ENCODE data around the gene GNL1.
"Not testable (repeated sequence)": the region's sequence is repeated elsewhere in the genome, so short reads cannot be mapped to it uniquely, and the experiment has no call there.

The GNL1 gene

GRCh38 chr6:30530014-30530413 lies 26.3 kb downstream of the GNL1 start (continued):
- no peak for TF ChIP-seq ZNF518A (tag by site-specific recombination; conservative IDR thresholded peaks at IDR 0.05; ENCODE audit: low read depth)
- no peak for TF ChIP-seq ZFP41 (tag by site-specific recombination; IDR thresholded peaks at IDR 0.05; ENCODE audit: borderline replicate concordance)
- TF ChIP-seq ZNF26 (tag by site-specific recombination; IDR thresholded peaks at IDR 0.05) = no peak
- TF ChIP-seq ZNF239 (tag by site-specific recombination; IDR thresholded peaks at IDR 0.05) = no peak

- CTCF ChIA-PET = interaction anchor here (0.6 to 6.8 kb wide), 5 partner anchors 14 to 558 kb away, joined by 3 to 125 read pairs (median 5); no protein-coding TSS in a partner anchor
These were observed 26.9 kb downstream of the GNL1 start for GRCh38 chr6:30529349-30529875.

GRCh38 chr6:30526444-30526843 lies 29.8 kb downstream of the GNL1 start:
- H3K27ac ChIP-seq (ENCODE audit: extremely low read depth, low read depth, low read length) = not testable (repeated sequence)
- CTCF ChIA-PET = interaction anchor here (1.1 to 6.8 kb wide), 4 partner anchors 15 to 73 kb away, joined by 3 to 125 read pairs (median 8); no protein-coding TSS in a partner anchor

More at GRCh38 chr6:30529349-30529875, 26.9 kb downstream of the GNL1 start:
- H3K36me3 ChIP-seq (ENCODE audit: control insufficient read depth in 2 of 2, insufficient read depth in 1 of 2, low read length in 2 of 2); H3K4me1 ChIP-seq (ENCODE audit: control insufficient read depth, insufficient read depth, low read length); H3K27ac ChIP-seq (ENCODE audit: extremely low read depth, low read depth, low read length); H3K4me3 ChIP-seq (ENCODE audit: low read depth, low read length); H3K9me3 ChIP-seq (ENCODE audit: control insufficient read depth, insufficient read depth, low read depth, low read length): not testable (repeated sequence)
- POLR2A ChIA-PET = interaction anchor here (0.7 kb wide), 1 partner anchor 42 kb away, joined by 3 read pairs; the partner anchor contains the start of gene ABCF1

GRCh38 chr6:30521952-30522351 lies 34.3 kb downstream of the GNL1 start:
- H3K4me3 ChIP-seq (ENCODE audit: low read depth, low read length); H3K9me3 ChIP-seq (ENCODE audit: control insufficient read depth, insufficient read depth, low read depth, low read length); H3K36me3 ChIP-seq (ENCODE audit: control insufficient read depth in 2 of 2, insufficient read depth in 1 of 2, low read length in 2 of 2); H3K27ac ChIP-seq (ENCODE audit: extremely low read depth, low read depth, low read length); POLR2A ChIA-PET; H3K4me1 ChIP-seq (ENCODE audit: control insufficient read depth, insufficient read depth, low read length): not testable (repeated sequence)
- CTCF ChIA-PET = interaction anchor here (0.6 to 2.4 kb wide), 10 partner anchors 10 to 541 kb away, joined by 3 to 16 read pairs (median 4); no protein-coding TSS in a partner anchor

More at GRCh38 chr6:30526444-30526843, 29.8 kb downstream of the GNL1 start:
- not testable (repeated sequence) for H3K4me1 ChIP-seq (ENCODE audit: control insufficient read depth, insufficient read depth, low read length); H3K36me3 ChIP-seq (ENCODE audit: control insufficient read depth in 2 of 2, insufficient read depth in 1 of 2, low read length in 2 of 2); H3K4me3 ChIP-seq (ENCODE audit: low read depth, low read length); H3K9me3 ChIP-seq (ENCODE audit: control insufficient read depth, insufficient read depth, low read depth, low read length)
- TF ChIP-seq ZNF146 (tag by site-specific recombination; IDR thresholded peaks at IDR 0.05) = peak; percentile 98
- TF ChIP-seq ZNF280D (tag by site-specific recombination; IDR thresholded peaks at IDR 0.05) = peak; percentile 56; the same call in 1 of the 2 replicates
- TF ChIP-seq ZNF202 (tag by site-specific recombination; IDR thresholded peaks at IDR 0.05; ENCODE audit: borderline replicate concordance) = peak; percentile 22; the same call in 1 of the 2 replicates
- TF ChIP-seq ZNF580 (tag by site-specific recombination; IDR thresholded peaks at IDR 0.05) = peak; percentile 70
- POLR2A ChIA-PET = interaction anchor here (1.5 kb wide), 1 partner anchor 9 kb away, joined by 3 read pairs; no protein-coding TSS in a partner anchor

GRCh38 chr6:30521082-30521481 lies 35.2 kb downstream of the GNL1 start:
- H3K4me1 ChIP-seq (ENCODE audit: control insufficient read depth, insufficient read depth, low read length); H3K9me3 ChIP-seq (ENCODE audit: control insufficient read depth, insufficient read depth, low read depth, low read length); POLR2A ChIA-PET; H3K36me3 ChIP-seq (ENCODE audit: control insufficient read depth in 2 of 2, insufficient read depth in 1 of 2, low read length in 2 of 2); H3K4me3 ChIP-seq (ENCODE audit: low read depth, low read length); H3K27ac ChIP-seq (ENCODE audit: extremely low read depth, low read depth, low read length): not testable (repeated sequence)
- CTCF ChIA-PET = interaction anchor here (0.5 to 2.4 kb wide), 10 partner anchors 9 to 542 kb away, joined by 3 to 16 read pairs (median 4); no protein-coding TSS in a partner anchor

All from HEK293 (cell line).